ENCODE measurements around the gene ZNF611.
"Not testable (repeated sequence)": the region's sequence is repeated elsewhere in the genome, so short reads cannot be mapped to it uniquely, and the experiment has no call there.

GRCh38 chr19:52675239-52675638 lies 59.6 kb downstream of the ZNF611 start:
- not testable (repeated sequence) for TF ChIP-seq CTCF (IDR thresholded peaks at IDR 0.05; ENCODE audit: insufficient read depth, low read length, poor library complexity, severe bottlenecking); EZH2phosphoT487 (conservative IDR thresholded peaks at IDR 0.05; ENCODE audit: low read length)
